PC-3 (cell line): ENCODE data around the gene GBX1. TPM values are rescaled to one million over a fixed set of nuclear protein-coding genes. Genes with fewer than 3 reads are reported as not detected.

Experiments
- ATAC-seq: fragments of 200-7000 bp; cut with Tn5 transposase; 2 replicates; pipeline ENCODE4 v1.9.1; 2020; ENCODE audit warnings: mild to moderate bottlenecking, moderate library complexity
- BruUV-seq: library from RNA; stranded (reverse); fragments of 400-500 nt; replicated peaks from 2 replicates; lab custom pipeline; 2021; lab: Mats Ljungman, UMichigan
- CTCF ChIA-PET: fragments of 300-600 bp; sonication (Branson Sonifier 250); formaldehyde crosslinking; loops from one replicate; lab custom pipeline; 2022; ENCODE audit warnings: antibody characterized with exemption; lab: Charles Lee
- POLR2A ChIA-PET: fragments of 300-600 bp; sonication (Branson Sonifier 250); formaldehyde crosslinking; loops from one replicate; lab custom pipeline; 2022; ENCODE audit warnings: antibody characterized with exemption; ENCODE audit not compliant: unreplicated experiment; lab: Charles Lee
- DNase-seq: peaks from one replicate; pipeline ENCODE4 v3.0.0-alpha.2; 2015
- H2AFZ ChIP-seq: fragments of 300-600 bp; sonication (generic); 2 replicates; pipeline ENCODE4 v1.6.0; 2016; ENCODE audit warnings: antibody characterized with exemption, low read length
- H3F3A ChIP-seq: fragments of 300-600 bp; sonication (generic); one replicate; pipeline ENCODE4 v1.6.0; 2017; ENCODE audit warnings: antibody characterized with exemption, low read length, control low read depth, mild to moderate bottlenecking; ENCODE audit not compliant: unreplicated experiment
- H3K27ac ChIP-seq: fragments of 300-600 bp; sonication (generic); 2 replicates; pipeline ENCODE4 v1.5.1; 2016; ENCODE audit warnings: mild to moderate bottlenecking, low read length
- H3K27me3 ChIP-seq: fragments of 300-600 bp; sonication (generic); 2 replicates; pipeline ENCODE4 v1.6.1; 2016; ENCODE audit warnings: low read length, mixed read lengths
- H3K36me3 ChIP-seq: fragments of 300-600 bp; sonication (generic); 2 replicates; pipeline ENCODE4 v1.6.1; 2016; ENCODE audit warnings: low read depth, mixed run types, low read length, mixed read lengths
- H3K4me1 ChIP-seq: fragments of 300-600 bp; sonication (generic); 2 replicates; pipeline ENCODE4 v1.5.1; 2016; ENCODE audit warnings: low read length; ENCODE audit not compliant: insufficient read depth
- H3K4me2 ChIP-seq: fragments of 300-600 bp; sonication (generic); 2 replicates; pipeline ENCODE4 v1.6.0; 2016; ENCODE audit warnings: low read length
- H3K4me3 ChIP-seq: fragments of 300-600 bp; sonication (generic); 2 replicates; pipeline ENCODE4 v1.5.1; 2016; ENCODE audit warnings: mild to moderate bottlenecking, low read length, mixed read lengths
- H3K79me2 ChIP-seq: fragments of 300-600 bp; sonication (generic); 2 replicates; pipeline ENCODE4 v1.6.1; 2017; ENCODE audit warnings: low read length, mixed read lengths
- H3K9ac ChIP-seq: fragments of 300-600 bp; sonication (generic); 2 replicates; pipeline ENCODE4 v1.6.0; 2016; ENCODE audit warnings: mild to moderate bottlenecking, low read length
- H3K9me2 ChIP-seq: fragments of 300-600 bp; sonication (generic); replicated peaks from 2 replicates; pipeline ENCODE4 v1.6.1; 2016; ENCODE audit warnings: mixed run types, low read length, mixed read lengths
- H3K9me3 ChIP-seq: fragments of 300-600 bp; sonication (generic); 2 replicates; pipeline ENCODE4 v1.6.1; 2016; ENCODE audit warnings: low read length, mixed read lengths
- H4K20me1 ChIP-seq: fragments of 300-600 bp; sonication (generic); 2 replicates; pipeline ENCODE4 v1.6.1; 2016; ENCODE audit warnings: low read length, mixed read lengths
- EZH2 ChIP-seq: fragments of 300-600 bp; sonication (generic); IDR thresholded peaks from one replicate; pipeline ENCODE4 v1.6.1; 2017; ENCODE audit warnings: antibody characterized with exemption, mild to moderate bottlenecking, low read length; ENCODE audit not compliant: unreplicated experiment
- EZH2phosphoT487 ChIP-seq: fragments of 300-600 bp; sonication (generic); IDR thresholded peaks from 2 replicates; pipeline ENCODE4 v1.6.1; 2018; ENCODE audit warnings: mild to moderate bottlenecking, antibody characterized with exemption, low read length, borderline replicate concordance
- intact Hi-C: fragments of 100-400 bp; cut with micrococcal nuclease; formaldehyde crosslinking; loops from 2 replicates; pipeline ENCODE4 v1.9.0; 2023
- total RNA-seq: library from RNA; depleted of rRNA; stranded (reverse); fragments of >200 nt; gene quantifications from 2 replicates; pipeline ENCODE4 v1.2.3, GENCODE V29; 2014
- TF ChIP-seq, protein P1 (sequence below): fragments of 300-600 bp; sonication (generic); conservative IDR thresholded peaks from 2 replicates; pipeline ENCODE4 v1.5.1; 2017; ENCODE audit warnings: antibody characterized with exemption, low read depth, mild to moderate bottlenecking, low read length

GBX1 gene
- total RNA-seq, 1 experiment from 2014 or later, result not detected

- no peak overlapping the region for H3K4me3 ChIP-seq
- ATAC-seq (no peak), DNase-seq (no peak)
- H3K79me2 ChIP-seq, result no peaks in the 10 kb centered on the region
- H3F3A ChIP-seq, result no peaks in the 10 kb centered on the region
- no peak overlapping the region for H3K27ac ChIP-seq
- no peaks in the 10 kb centered on the region for H4K20me1 ChIP-seq
- no peak overlapping the region for H3K9ac ChIP-seq
- BruUV-seq, result no TSS peak
- ChIA-PET CTCF (no interaction called here), POLR2A (no interaction called here)
- H3K36me3 ChIP-seq, result no peaks in the 10 kb centered on the region
- no peaks in the 10 kb centered on the region for H3K9me2 ChIP-seq
- H3K27me3 ChIP-seq, result peaks cover 44% of the 10 kb centered on the region; the same call in 1 of the 2 replicates
- no peak overlapping the region for H2AFZ ChIP-seq
- H3K4me1 ChIP-seq, result no peaks in the 10 kb centered on the region
- H3K4me2 ChIP-seq, result no peak overlapping the region
- TF ChIP-seq EZH2, result no peak
- no peaks in the 10 kb centered on the region for H3K9me3 ChIP-seq
- intact Hi-C loops, result no loop called here
These were observed 28.3 kb upstream of the GBX1 start for GRCh38 chr7:151195616-151196450.

DNA sequence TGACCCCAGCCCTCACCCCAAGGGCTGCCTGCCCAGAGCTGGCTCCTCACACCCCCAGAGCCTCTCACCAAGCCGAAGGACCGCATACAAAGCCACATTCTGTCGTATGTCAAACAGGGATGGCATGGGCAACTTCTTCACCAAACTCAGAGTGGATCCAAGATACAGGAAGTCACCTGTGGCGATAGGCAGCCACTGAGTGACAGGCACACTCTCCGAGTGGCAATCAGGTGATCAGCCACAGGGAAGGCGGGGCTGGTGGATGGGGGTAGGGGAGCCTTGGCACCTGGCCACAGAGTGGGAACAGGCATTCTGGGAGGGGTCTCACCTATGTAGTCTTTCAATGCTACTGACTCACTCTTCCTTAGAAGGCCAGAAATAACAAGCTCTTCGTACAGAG lies 26.7 kb upstream of the GBX1 start:
- Histone ChIP-seq H3K9me2 (no peaks in the 10 kb centered on the region), H3K9ac (no peak overlapping the region), H3F3A (no peaks in the 10 kb centered on the region), H3K4me1 (no peaks in the 10 kb centered on the region), H3K4me3 (no peak overlapping the region), H3K79me2 (no peaks in the 10 kb centered on the region), H3K9me3 (no peaks in the 10 kb centered on the region), H2AFZ (no peak overlapping the region), H4K20me1 (no peaks in the 10 kb centered on the region), H3K27me3 (peaks cover 59% of the 10 kb centered on the region), H3K27ac (no peak overlapping the region), H3K4me2 (no peak overlapping the region), H3K36me3 (no peaks in the 10 kb centered on the region)
- TF ChIP-seq EZH2phosphoT487 (no peak), EZH2 (no peak)
- TF ChIP-seq, protein P1, sequence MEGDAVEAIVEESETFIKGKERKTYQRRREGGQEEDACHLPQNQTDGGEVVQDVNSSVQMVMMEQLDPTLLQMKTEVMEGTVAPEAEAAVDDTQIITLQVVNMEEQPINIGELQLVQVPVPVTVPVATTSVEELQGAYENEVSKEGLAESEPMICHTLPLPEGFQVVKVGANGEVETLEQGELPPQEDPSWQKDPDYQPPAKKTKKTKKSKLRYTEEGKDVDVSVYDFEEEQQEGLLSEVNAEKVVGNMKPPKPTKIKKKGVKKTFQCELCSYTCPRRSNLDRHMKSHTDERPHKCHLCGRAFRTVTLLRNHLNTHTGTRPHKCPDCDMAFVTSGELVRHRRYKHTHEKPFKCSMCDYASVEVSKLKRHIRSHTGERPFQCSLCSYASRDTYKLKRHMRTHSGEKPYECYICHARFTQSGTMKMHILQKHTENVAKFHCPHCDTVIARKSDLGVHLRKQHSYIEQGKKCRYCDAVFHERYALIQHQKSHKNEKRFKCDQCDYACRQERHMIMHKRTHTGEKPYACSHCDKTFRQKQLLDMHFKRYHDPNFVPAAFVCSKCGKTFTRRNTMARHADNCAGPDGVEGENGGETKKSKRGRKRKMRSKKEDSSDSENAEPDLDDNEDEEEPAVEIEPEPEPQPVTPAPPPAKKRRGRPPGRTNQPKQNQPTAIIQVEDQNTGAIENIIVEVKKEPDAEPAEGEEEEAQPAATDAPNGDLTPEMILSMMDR, result no peak
- BruUV-seq, result no TSS peak
- no peak for DNase-seq
- no peak for ATAC-seq
- intact Hi-C loops, result no loop called here
- CTCF ChIA-PET, result no interaction called here
- POLR2A ChIA-PET, result no interaction called here

DNA sequence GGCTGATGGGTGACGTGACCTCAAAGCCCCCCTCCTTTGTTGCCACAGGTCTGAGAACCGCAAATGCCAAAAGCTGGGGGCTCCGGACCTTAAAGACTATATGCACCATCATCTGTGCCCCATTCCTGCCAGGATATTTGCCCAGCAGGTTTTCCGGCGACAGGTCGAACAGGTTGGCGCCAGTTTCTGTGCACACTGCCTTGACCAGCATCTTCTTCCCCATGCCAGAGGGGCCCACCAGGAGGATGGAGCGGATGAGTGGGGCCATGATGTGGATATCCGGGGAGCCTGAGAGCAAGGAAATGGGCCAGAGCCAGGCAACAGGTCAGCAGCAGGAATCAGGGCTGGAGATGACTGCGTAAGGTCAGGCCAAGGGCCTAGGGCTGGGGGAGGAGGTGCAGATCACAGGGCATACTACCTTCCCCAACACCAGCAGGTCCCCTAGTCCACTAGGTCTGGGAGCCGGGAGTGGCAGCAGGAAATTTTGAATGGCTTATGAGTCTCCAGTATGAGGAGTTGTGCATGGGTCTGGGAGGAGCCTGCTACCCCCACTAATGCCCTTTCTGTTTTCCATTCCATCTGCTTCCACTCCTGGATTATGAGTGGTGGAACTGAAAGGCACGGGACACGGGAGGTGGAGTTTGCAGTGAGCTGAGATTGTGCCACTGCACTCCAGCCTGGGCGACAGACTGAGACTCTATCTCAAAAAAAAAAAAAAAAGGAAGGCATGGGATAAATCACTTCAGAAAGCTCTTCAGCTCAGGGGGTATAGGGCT lies 25.9 kb upstream of the GBX1 start:
- CTCF ChIA-PET, result no interaction called here
- no peaks in the 10 kb centered on the region for H3K9me3 ChIP-seq
- BruUV-seq, result no TSS peak
- no peak overlapping the region for H3K9ac ChIP-seq
- H2AFZ ChIP-seq, result no peak overlapping the region
- H3K4me2 ChIP-seq, result no peak overlapping the region
- no peaks in the 10 kb centered on the region for H3K79me2 ChIP-seq
- TF ChIP-seq EZH2phosphoT487 (no peak), EZH2 (no peak)
- TF ChIP-seq, protein P1, result no peak
- H3K4me1 ChIP-seq, result no peaks in the 10 kb centered on the region
- H3K4me3 ChIP-seq, result no peak overlapping the region
- H4K20me1 ChIP-seq, result no peaks in the 10 kb centered on the region
- DNase-seq, result no peak
- intact Hi-C loops, result no loop called here
- peaks cover 59% of the 10 kb centered on the region for H3K27me3 ChIP-seq
- no peak for ATAC-seq
- H3K27ac ChIP-seq, result no peak overlapping the region
- no peaks in the 10 kb centered on the region for H3F3A ChIP-seq
- no peaks in the 10 kb centered on the region for H3K9me2 ChIP-seq
- no peaks in the 10 kb centered on the region for H3K36me3 ChIP-seq
- POLR2A ChIA-PET, result no interaction called here
